Measurements from ENCODE around the gene FGF12. TPM values are rescaled to one million over a fixed set of nuclear protein-coding genes. Genes with fewer than 3 reads are reported as not detected.

Gene FGF12
- total RNA-seq, 4 donors from 2014 or later, result 1.0 to 4.4 (median 1.3) TPM; not detected in 1

GRCh38 chr3:192229866-192230265, 497.5 kb downstream of the FGF12 start:
- no peaks in the 10 kb centered on the region for H3K36me3 ChIP-seq
- no peaks in the 10 kb centered on the region for H3K4me1 ChIP-seq
- no peak overlapping the region for H3K27ac ChIP-seq
- no peaks in the 10 kb centered on the region for H3K9me3 ChIP-seq
- intact Hi-C loops (cut with DNase I; ENCODE audit: low total_unique reads), result no loop called here
- H3K4me3 ChIP-seq, result no peak overlapping the region
- H3K27me3 ChIP-seq, result no peaks in the 10 kb centered on the region
- TF ChIP-seq CTCF (IDR thresholded peaks at IDR 0.05) (no peak), POLR2A (IDR thresholded peaks at IDR 0.05) (no peak)
- no peak for DNase-seq

GRCh38 chr3:192224634-192225155, 502.6 kb downstream of the FGF12 start:
- H3K36me3 ChIP-seq, result no peaks in the 10 kb centered on the region
- H3K4me3 ChIP-seq, result no peak overlapping the region
- H3K27ac ChIP-seq, result no peak overlapping the region
- no peak for DNase-seq
- no peaks in the 10 kb centered on the region for H3K9me3 ChIP-seq
- no peaks in the 10 kb centered on the region for H3K4me1 ChIP-seq
- intact Hi-C loops (cut with DNase I; ENCODE audit: low total_unique reads), result no loop called here
- H3K27me3 ChIP-seq, result no peaks in the 10 kb centered on the region
- TF ChIP-seq POLR2A (IDR thresholded peaks at IDR 0.05) (no peak), CTCF (IDR thresholded peaks at IDR 0.05) (no peak)

DNA sequence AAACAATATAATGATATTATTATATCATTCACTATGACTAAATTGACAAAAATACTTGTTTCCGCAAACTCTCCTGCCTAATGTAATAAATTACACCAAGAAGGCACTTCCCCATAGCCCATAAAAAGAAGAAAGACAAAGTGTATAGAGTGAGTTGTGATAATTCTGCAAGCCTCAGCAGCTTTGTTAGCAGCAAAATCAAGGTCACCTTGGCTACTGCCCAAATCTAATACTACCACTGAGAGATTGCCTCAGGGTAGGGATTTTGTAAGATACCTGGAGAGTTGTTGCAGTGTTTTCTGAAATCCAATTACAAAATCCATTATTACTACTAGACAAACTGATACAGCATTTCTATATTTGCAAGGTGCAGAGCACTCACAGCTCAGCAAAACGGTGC, 503.5 kb downstream of the FGF12 start:
- no peaks in the 10 kb centered on the region for H3K36me3 ChIP-seq
- intact Hi-C loops (cut with DNase I; ENCODE audit: low total_unique reads), result no loop called here
- no peaks in the 10 kb centered on the region for H3K4me1 ChIP-seq
- no peak for DNase-seq
- no peak overlapping the region for H3K4me3 ChIP-seq
- no peaks in the 10 kb centered on the region for H3K9me3 ChIP-seq
- TF ChIP-seq POLR2A (IDR thresholded peaks at IDR 0.05) (no peak), CTCF (IDR thresholded peaks at IDR 0.05) (no peak)
- no peaks in the 10 kb centered on the region for H3K27me3 ChIP-seq
- no peak overlapping the region for H3K27ac ChIP-seq

- H3K27ac ChIP-seq, result no peak overlapping the region
- no peak for DNase-seq
- TF ChIP-seq POLR2A (IDR thresholded peaks at IDR 0.05), result no peak
- no peak for TF ChIP-seq CTCF (IDR thresholded peaks at IDR 0.05)
- H3K9me3 ChIP-seq, result no peaks in the 10 kb centered on the region
- H3K4me3 ChIP-seq, result no peak overlapping the region
- H3K27me3 ChIP-seq, result no peaks in the 10 kb centered on the region
- no peaks in the 10 kb centered on the region for H3K36me3 ChIP-seq
- no peaks in the 10 kb centered on the region for H3K4me1 ChIP-seq
- intact Hi-C loops (cut with DNase I; ENCODE audit: low total_unique reads), result no loop called here
Measured at GRCh38 chr3:192220915-192221314, 506.4 kb downstream of the FGF12 start.

- H3K27me3 ChIP-seq, result no peaks in the 10 kb centered on the region
- H3K9me3 ChIP-seq, result no peaks in the 10 kb centered on the region
- no peak overlapping the region for H3K4me3 ChIP-seq
- no peak for DNase-seq
- H3K4me1 ChIP-seq, result no peaks in the 10 kb centered on the region
- intact Hi-C loops (cut with DNase I; ENCODE audit: low total_unique reads), result no loop called here
- no peak for TF ChIP-seq POLR2A (IDR thresholded peaks at IDR 0.05)
- H3K36me3 ChIP-seq, result no peaks in the 10 kb centered on the region
- no peak overlapping the region for H3K27ac ChIP-seq
Measured at GRCh38 chr3:192219926-192220325, 507.4 kb downstream of the FGF12 start.

GRCh38 chr3:192216067-192216466, 511.3 kb downstream of the FGF12 start:
- H3K27ac ChIP-seq, result no peak overlapping the region
- no peak for TF ChIP-seq POLR2A (IDR thresholded peaks at IDR 0.05)
- TF ChIP-seq CTCF (IDR thresholded peaks at IDR 0.05), result no peak
- H3K4me3 ChIP-seq, result no peak overlapping the region
- H3K36me3 ChIP-seq, result no peaks in the 10 kb centered on the region
- no peaks in the 10 kb centered on the region for H3K4me1 ChIP-seq
- intact Hi-C loops (cut with DNase I; ENCODE audit: low total_unique reads), result no loop called here
- H3K9me3 ChIP-seq, result no peaks in the 10 kb centered on the region
- no peaks in the 10 kb centered on the region for H3K27me3 ChIP-seq
- DNase-seq, result no peak
